ENCODE results near the gene SCLY. TPM values are rescaled to one million over a fixed set of nuclear protein-coding genes. Genes with fewer than 3 reads are reported as not detected.

Gene SCLY
- total and polyA plus RNA-seq, 2 experiments from 2014 or later = 12.7 to 21.1 TPM

DNA sequence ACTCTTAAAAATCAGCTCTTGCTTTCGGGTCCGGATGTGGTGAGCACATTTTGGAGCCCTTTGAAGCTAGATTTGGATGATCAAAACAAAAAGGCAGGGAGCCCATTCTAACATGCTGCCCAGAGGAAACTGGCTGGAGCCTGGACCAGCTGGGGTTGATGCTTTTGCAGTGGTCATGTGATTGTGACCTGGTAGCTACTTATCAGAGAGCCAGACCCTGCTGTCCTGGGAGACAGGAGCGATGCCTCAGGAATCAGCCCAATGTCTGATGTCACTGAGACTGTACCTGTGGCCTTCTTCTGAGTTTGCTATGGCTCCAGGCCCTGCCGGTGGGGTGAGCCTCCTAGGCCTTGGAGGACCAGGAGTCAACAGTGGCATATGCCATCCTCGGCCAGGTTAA, 18.7 kb upstream of the SCLY start:
- no peaks in the 10 kb centered on the region for H3K79me2 ChIP-seq
- H3K4me3 ChIP-seq = no peak overlapping the region
- H3K27ac ChIP-seq = no peak overlapping the region
- no peak for DNase-seq (ENCODE audit: low spot score)
- no peak overlapping the region for H2AFZ ChIP-seq
- no peaks in the 10 kb centered on the region for H3K36me3 ChIP-seq (replicated peaks; ENCODE audit: insufficient read depth, low read depth)
- no peaks in the 10 kb centered on the region for H4K20me1 ChIP-seq (ENCODE audit: insufficient read depth, poor library complexity, severe bottlenecking)
- H3K4me1 ChIP-seq (ENCODE audit: insufficient read depth) = no peaks in the 10 kb centered on the region
- H3K27me3 ChIP-seq = no peaks in the 10 kb centered on the region
- no peaks in the 10 kb centered on the region for H3K9me3 ChIP-seq (ENCODE audit: low read depth)
- no peaks in the 10 kb centered on the region for H3K9me2 ChIP-seq (replicated peaks; ENCODE audit: insufficient read depth)
- TF ChIP-seq EZH2 (IDR thresholded peaks at IDR 0.05; ENCODE audit: borderline replicate concordance) (no peak), EZH2phosphoT487 (IDR thresholded peaks at IDR 0.05; ENCODE audit: low read depth, severe bottlenecking, unreplicated experiment) (no peak)
- TF ChIP-seq, protein P1, sequence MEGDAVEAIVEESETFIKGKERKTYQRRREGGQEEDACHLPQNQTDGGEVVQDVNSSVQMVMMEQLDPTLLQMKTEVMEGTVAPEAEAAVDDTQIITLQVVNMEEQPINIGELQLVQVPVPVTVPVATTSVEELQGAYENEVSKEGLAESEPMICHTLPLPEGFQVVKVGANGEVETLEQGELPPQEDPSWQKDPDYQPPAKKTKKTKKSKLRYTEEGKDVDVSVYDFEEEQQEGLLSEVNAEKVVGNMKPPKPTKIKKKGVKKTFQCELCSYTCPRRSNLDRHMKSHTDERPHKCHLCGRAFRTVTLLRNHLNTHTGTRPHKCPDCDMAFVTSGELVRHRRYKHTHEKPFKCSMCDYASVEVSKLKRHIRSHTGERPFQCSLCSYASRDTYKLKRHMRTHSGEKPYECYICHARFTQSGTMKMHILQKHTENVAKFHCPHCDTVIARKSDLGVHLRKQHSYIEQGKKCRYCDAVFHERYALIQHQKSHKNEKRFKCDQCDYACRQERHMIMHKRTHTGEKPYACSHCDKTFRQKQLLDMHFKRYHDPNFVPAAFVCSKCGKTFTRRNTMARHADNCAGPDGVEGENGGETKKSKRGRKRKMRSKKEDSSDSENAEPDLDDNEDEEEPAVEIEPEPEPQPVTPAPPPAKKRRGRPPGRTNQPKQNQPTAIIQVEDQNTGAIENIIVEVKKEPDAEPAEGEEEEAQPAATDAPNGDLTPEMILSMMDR (IDR thresholded peaks at IDR 0.05; ENCODE audit: poor library complexity) = no peak
- WGBS (ENCODE audit: low lambda C conversion rate, missing lambda C conversion rate) = 97% methylated on average over 5 of the region's 5 CpGs
- no peak overlapping the region for H3K4me2 ChIP-seq

DNA sequence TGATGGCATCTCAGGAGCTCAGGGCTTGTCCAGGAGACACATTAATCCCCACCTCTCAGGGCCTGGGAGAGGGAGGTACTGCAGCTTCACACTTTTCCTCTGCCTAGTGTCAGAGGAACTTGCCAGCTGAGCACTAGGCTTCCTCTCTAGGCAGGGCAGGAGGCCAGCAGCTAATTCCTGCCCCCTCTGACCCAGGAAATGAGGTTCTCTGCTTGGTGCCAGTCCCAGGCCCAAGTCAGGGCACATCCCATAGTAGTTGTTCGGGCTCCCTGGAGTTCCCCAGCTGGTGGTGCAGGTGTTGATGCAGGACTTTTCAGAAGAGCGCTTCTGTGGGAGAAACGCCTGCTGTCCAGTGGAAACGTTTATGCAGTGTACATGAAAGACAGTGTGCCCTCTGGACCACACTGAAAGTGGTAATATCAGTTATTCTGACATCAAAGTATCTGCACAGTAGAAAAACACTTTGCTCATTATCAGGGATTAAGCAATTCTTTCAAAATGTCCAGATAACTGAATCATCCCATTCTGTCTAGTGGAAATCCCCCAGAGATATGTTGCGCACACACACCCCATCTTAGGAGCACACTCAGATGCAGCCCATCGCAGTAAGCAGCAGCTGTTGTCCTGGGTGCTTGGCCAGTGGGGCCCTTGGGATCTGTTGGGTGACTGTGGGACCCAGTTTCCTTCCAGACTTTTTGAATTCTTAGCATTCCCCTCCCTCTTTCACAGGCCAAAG, 17.8 kb upstream of the SCLY start:
- TF ChIP-seq EZH2phosphoT487 (IDR thresholded peaks at IDR 0.05; ENCODE audit: low read depth, severe bottlenecking, unreplicated experiment) (no peak), EZH2 (IDR thresholded peaks at IDR 0.05; ENCODE audit: borderline replicate concordance) (no peak)
- TF ChIP-seq, protein P1 (IDR thresholded peaks at IDR 0.05; ENCODE audit: poor library complexity) = no peak
- Histone ChIP-seq H3K9me2 (replicated peaks; ENCODE audit: insufficient read depth) (no peaks in the 10 kb centered on the region), H3K36me3 (replicated peaks; ENCODE audit: insufficient read depth, low read depth) (no peaks in the 10 kb centered on the region), H3K27ac (no peak overlapping the region), H2AFZ (no peak overlapping the region), H3K9me3 (ENCODE audit: low read depth) (no peaks in the 10 kb centered on the region), H3K4me2 (no peak overlapping the region), H3K4me3 (no peak overlapping the region), H3K27me3 (no peaks in the 10 kb centered on the region), H3K4me1 (ENCODE audit: insufficient read depth) (no peaks in the 10 kb centered on the region), H3K79me2 (no peaks in the 10 kb centered on the region), H4K20me1 (ENCODE audit: insufficient read depth, poor library complexity, severe bottlenecking) (no peaks in the 10 kb centered on the region)
- DNase-seq (ENCODE audit: low spot score) = no peak
- 91% methylated on average over 6 of the region's 6 CpGs for WGBS (ENCODE audit: low lambda C conversion rate, missing lambda C conversion rate)

DNA sequence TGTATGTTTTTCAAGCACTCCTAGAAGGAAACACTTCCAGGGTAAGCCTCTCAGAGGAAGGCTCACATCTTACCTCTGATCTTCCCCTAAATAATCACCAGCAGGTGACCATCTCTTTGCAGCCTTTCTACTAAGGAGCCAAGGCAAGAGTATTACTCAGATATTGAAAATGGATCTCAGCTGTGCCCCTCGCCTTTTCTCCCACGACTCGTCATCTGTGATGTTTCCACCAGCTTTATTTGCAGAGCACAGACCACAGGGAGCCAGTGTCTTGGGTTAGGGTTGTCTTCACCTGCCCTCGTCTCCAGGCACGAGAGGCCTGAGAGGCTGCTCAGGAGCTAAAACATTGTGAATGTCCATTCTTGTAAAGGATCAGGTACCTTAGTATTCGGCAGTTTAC, 16.9 kb upstream of the SCLY start:
- H2AFZ ChIP-seq = no peak overlapping the region

More for the DNA sequence above, 16.9 kb upstream of the SCLY start:
- no peak for DNase-seq (ENCODE audit: low spot score)
- Histone ChIP-seq H3K4me3 (no peak overlapping the region), H3K9me3 (ENCODE audit: low read depth) (no peaks in the 10 kb centered on the region), H3K79me2 (no peaks in the 10 kb centered on the region), H3K27ac (no peak overlapping the region), H4K20me1 (ENCODE audit: insufficient read depth, poor library complexity, severe bottlenecking) (no peaks in the 10 kb centered on the region), H3K4me2 (no peak overlapping the region), H3K36me3 (replicated peaks; ENCODE audit: insufficient read depth, low read depth) (no peaks in the 10 kb centered on the region), H3K27me3 (no peaks in the 10 kb centered on the region), H3K9me2 (replicated peaks; ENCODE audit: insufficient read depth) (no peaks in the 10 kb centered on the region), H3K4me1 (ENCODE audit: insufficient read depth) (no peaks in the 10 kb centered on the region)
- TF ChIP-seq, protein P1 (IDR thresholded peaks at IDR 0.05; ENCODE audit: poor library complexity) = no peak
- TF ChIP-seq EZH2 (IDR thresholded peaks at IDR 0.05; ENCODE audit: borderline replicate concordance) (no peak), EZH2phosphoT487 (IDR thresholded peaks at IDR 0.05; ENCODE audit: low read depth, severe bottlenecking, unreplicated experiment) (no peak)
- WGBS (ENCODE audit: low lambda C conversion rate, missing lambda C conversion rate) = 98% methylated on average over 6 of the region's 6 CpGs

Measured in hepatocyte (in vitro differentiated cells).